H9 (cell line): Measurements from ENCODE around the gene LRRIQ4. TPM values are rescaled to one million over a fixed set of nuclear protein-coding genes. Genes with fewer than 3 reads are reported as not detected.

Experiments used
- DNase-seq: peaks from one replicate; pipeline ENCODE4 v3.0.0-alpha.2; 2017
- H2AFZ ChIP-seq: one replicate; pipeline ENCODE4 v1.6.1; 2013; ENCODE audit warnings: mild to moderate bottlenecking, low read length, control low read depth, moderate library complexity
- H2AK5ac ChIP-seq: 2 replicates; pipeline ENCODE4 v1.6.1; 2013; ENCODE audit warnings: low read length, control low read depth, mixed read lengths; ENCODE audit not compliant: insufficient read length
- H2BK120ac ChIP-seq: one replicate; pipeline ENCODE4 v1.6.1; 2013; ENCODE audit warnings: low read depth, mild to moderate bottlenecking, low read length, control low read depth, inconsistent platforms; ENCODE audit not compliant: poor library complexity, severe bottlenecking
- H2BK12ac ChIP-seq: 2 replicates; pipeline ENCODE4 v1.6.1; 2013; ENCODE audit warnings: low read length, control low read depth, mixed read lengths, low read depth; ENCODE audit not compliant: insufficient read length
- H2BK15ac ChIP-seq: 2 replicates; pipeline ENCODE4 v1.6.1; 2013; ENCODE audit warnings: low read depth, low read length, control low read depth
- H2BK20ac ChIP-seq: one replicate; pipeline ENCODE4 v1.6.1; 2013; ENCODE audit warnings: low read depth, mild to moderate bottlenecking, low read length, control low read depth, inconsistent platforms; ENCODE audit not compliant: poor library complexity, severe bottlenecking
- H2BK5ac ChIP-seq: 2 replicates; pipeline ENCODE4 v1.6.1; 2013; ENCODE audit warnings: low read length, control low read depth, mixed read lengths; ENCODE audit not compliant: insufficient read length
- H3K14ac ChIP-seq: 2 replicates; pipeline ENCODE4 v1.6.1; 2013; ENCODE audit warnings: low read length, control low read depth; ENCODE audit not compliant: insufficient read depth
- H3K18ac ChIP-seq: 2 replicates; pipeline ENCODE4 v1.6.1; 2013; ENCODE audit warnings: low read depth, mild to moderate bottlenecking, mixed read lengths, low read length, control low read depth; ENCODE audit not compliant: insufficient read length
- H3K23ac ChIP-seq: 2 replicates; pipeline ENCODE4 v1.6.1; 2013; ENCODE audit warnings: low read length, control low read depth, mixed read lengths, low read depth; ENCODE audit not compliant: insufficient read length
- H3K23me2 ChIP-seq: 2 replicates; pipeline ENCODE4 v1.6.1; 2013; ENCODE audit warnings: low read depth, mild to moderate bottlenecking, mixed read lengths, low read length, control low read depth; ENCODE audit not compliant: insufficient read length, poor library complexity, severe bottlenecking
- H3K27ac ChIP-seq: 2 replicates; pipeline ENCODE4 v1.5.1; 2013; ENCODE audit warnings: low read length, control low read depth, mixed read lengths, low read depth; ENCODE audit not compliant: insufficient read length
- H3K27me3 ChIP-seq: 2 replicates; pipeline ENCODE4 v1.6.1; 2013; ENCODE audit warnings: low read length, control low read depth, inconsistent platforms; ENCODE audit not compliant: insufficient read depth
- H3K4ac ChIP-seq: 2 replicates; pipeline ENCODE4 v1.6.1; 2013; ENCODE audit warnings: low read depth, mild to moderate bottlenecking, control low read depth, inconsistent platforms, low read length, moderate library complexity
- H3K4me1 ChIP-seq: 2 replicates; pipeline ENCODE4 v1.6.1; 2013; ENCODE audit warnings: low read length, control low read depth, inconsistent platforms; ENCODE audit not compliant: insufficient read depth
- H3K4me2 ChIP-seq: 2 replicates; pipeline ENCODE4 v1.6.1; 2013; ENCODE audit warnings: low read length, control low read depth, mixed read lengths; ENCODE audit not compliant: insufficient read length, insufficient read depth
- H3K56ac ChIP-seq: 2 replicates; pipeline ENCODE4 v1.6.1; 2013; ENCODE audit warnings: low read depth, mild to moderate bottlenecking, mixed read lengths, low read length, control low read depth; ENCODE audit not compliant: insufficient read length
- H3K79me1 ChIP-seq: 2 replicates; pipeline ENCODE4 v1.6.1; 2013; ENCODE audit warnings: low read depth, mild to moderate bottlenecking, moderate library complexity, low read length, control low read depth, inconsistent platforms; ENCODE audit not compliant: insufficient read depth, poor library complexity, severe bottlenecking
- H3K79me2 ChIP-seq: 2 replicates; pipeline ENCODE4 v1.6.1; 2013; ENCODE audit warnings: low read length, control low read depth, inconsistent platforms; ENCODE audit not compliant: insufficient read depth
- H3K9ac ChIP-seq: 2 replicates; pipeline ENCODE4 v1.6.1; 2013; ENCODE audit warnings: low read length, control low read depth, mixed read lengths; ENCODE audit not compliant: insufficient read length; ENCODE audit errors: extremely low read depth
- H3K9me3 ChIP-seq: one replicate; pipeline ENCODE4 v1.6.1; 2013; ENCODE audit warnings: low read depth, low read length, inconsistent platforms; ENCODE audit not compliant: control insufficient read depth
- H3T11ph ChIP-seq: one replicate; pipeline ENCODE4 v1.6.1; 2013; ENCODE audit warnings: mild to moderate bottlenecking, low read length, control low read depth, inconsistent platforms
- H4K20me1 ChIP-seq: one replicate; pipeline ENCODE4 v1.6.1; 2013; ENCODE audit not compliant: control insufficient read depth, insufficient read length, insufficient read depth
- H4K5ac ChIP-seq: 2 replicates; pipeline ENCODE4 v1.6.1; 2013; ENCODE audit warnings: low read depth, mild to moderate bottlenecking, mixed read lengths, low read length, control low read depth; ENCODE audit not compliant: insufficient read length
- H4K8ac ChIP-seq: replicated peaks from 2 replicates; pipeline ENCODE4 v1.6.1; 2013; ENCODE audit warnings: low read length, control low read depth, mixed read lengths, low read depth; ENCODE audit not compliant: insufficient read length
- H4K91ac ChIP-seq: 2 replicates; pipeline ENCODE4 v1.6.1; 2013; ENCODE audit warnings: low read depth, mild to moderate bottlenecking, moderate library complexity, mixed read lengths, low read length, control low read depth; ENCODE audit not compliant: insufficient read length
- H3K27ac Mint-ChIP-seq, 3 experiments: 2 replicates in 2 of 3; 3 replicates in 1 of 3; pipeline ENCODE4 v1.8.0; 2020 to 2021; ENCODE audit warnings: mixed read lengths in 3 of 3, mild to moderate bottlenecking in 1 of 3, moderate library complexity in 1 of 3
- H3K27me3 Mint-ChIP-seq: 2 replicates; pipeline ENCODE4 v1.8.0; 2021; ENCODE audit warnings: low read depth, mild to moderate bottlenecking, moderate library complexity, mixed read lengths
- H3K36me3 Mint-ChIP-seq, 3 experiments: 2 replicates in 2 of 3; 3 replicates in 1 of 3; pipeline ENCODE4 v1.8.0; 2020 to 2021; ENCODE audit warnings: low read depth in 3 of 3, mixed read lengths in 3 of 3; ENCODE audit not compliant: insufficient read depth in 1 of 3
- H3K4me1 Mint-ChIP-seq, 2 experiments: 2 replicates each; pipeline ENCODE4 v1.8.0; 2020; ENCODE audit warnings: mixed read lengths in 2 of 2
- H3K4me3 Mint-ChIP-seq, 2 experiments: 2 replicates in 1 of 2; 3 replicates in 1 of 2; pipeline ENCODE4 v1.8.0; 2020 to 2021; ENCODE audit warnings: mild to moderate bottlenecking in 2 of 2, mixed read lengths in 2 of 2, moderate library complexity in 1 of 2
- H3K9me3 Mint-ChIP-seq, 2 experiments: 2 replicates in 1 of 2; 3 replicates in 1 of 2; pipeline ENCODE4 v1.8.0; 2020; ENCODE audit warnings: mild to moderate bottlenecking in 2 of 2, mixed read lengths in 2 of 2, moderate library complexity in 1 of 2
- CTCF ChIP-seq: fragments of 200-600 bp; sonication (generic); conservative IDR thresholded peaks from 3 replicates; pipeline ENCODE4 v1.8.0; 2021; ENCODE audit warnings: antibody characterized with exemption, mild to moderate bottlenecking
- WGBS: extraction: QIAGEN DNeasy Blood & Tissue Kit; methylation state at CpG from one replicate; pipeline ENCODE4 v1.1.7; 2013; ENCODE audit warnings: missing lambda C conversion rate, low lambda C conversion rate, mixed read lengths; ENCODE audit not compliant: insufficient read length; ENCODE audit errors: extremely low coverage; 5-methylcytosine and 5-hydroxymethylcytosine counted together
- total RNA-seq: library from RNA; stranded (reverse); gene quantifications from 2 replicates; pipeline ENCODE4 v1.2.1, GENCODE V29; 2021

The LRRIQ4 gene
- total RNA-seq, 1 experiment from 2014 or later, result not detected

DNA sequence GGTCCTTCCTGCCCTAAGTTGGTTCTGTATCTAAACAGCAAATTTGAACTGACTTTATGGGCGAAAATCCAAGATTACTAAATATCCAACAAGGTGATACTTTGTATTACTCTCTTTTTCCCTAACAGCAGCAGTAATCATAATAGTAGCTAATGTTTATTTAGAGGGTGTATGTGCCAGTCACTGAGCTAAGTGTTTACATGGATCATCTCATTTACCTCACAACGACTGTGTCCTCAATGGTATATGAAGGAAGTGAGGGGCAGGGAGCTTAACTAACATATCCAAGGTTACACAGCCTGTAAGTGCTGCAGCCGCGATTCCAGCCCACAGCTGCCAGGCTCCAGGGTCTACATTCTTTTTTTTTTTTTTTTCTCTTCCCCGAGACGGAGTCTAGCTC lies 10.3 kb downstream of the LRRIQ4 start:
- Histone ChIP-seq H3K4ac (no peak overlapping the region), H3K23ac (no peak overlapping the region), H3K18ac (no peak overlapping the region), H3T11ph (no peak overlapping the region), H4K8ac (no peak overlapping the region), H3K4me1 (no peaks in the 10 kb centered on the region), H2BK15ac (no peak overlapping the region), H3K56ac (no peak overlapping the region), H4K20me1 (no peaks in the 10 kb centered on the region), H3K79me1 (no peaks in the 10 kb centered on the region), H2BK20ac (no peak overlapping the region), H2BK12ac (no peak overlapping the region), H2BK120ac (no peak overlapping the region), H4K5ac (no peak overlapping the region), H3K23me2 (no peaks in the 10 kb centered on the region), H4K91ac (no peak overlapping the region), H3K9me3 (no peaks in the 10 kb centered on the region), H3K14ac (no peak overlapping the region), H3K27me3 (no peaks in the 10 kb centered on the region), H3K9ac (no peak overlapping the region), H3K27ac (no peak overlapping the region), H2AK5ac (no peak overlapping the region), H2AFZ (no peak overlapping the region), H3K4me2 (no peak overlapping the region), H2BK5ac (no peak overlapping the region), H3K79me2 (no peaks in the 10 kb centered on the region)
- Mint-ChIP-seq H3K4me1 (peaks cover 0 to 4% of the 10 kb centered on the region in 2 experiments; a peak in 2 of 4 replicates), H3K9me3 (no peaks in the 10 kb centered on the region), H3K27ac (no peak overlapping the region; a peak in 1 of 7 replicates), H3K27me3 (no peaks in the 10 kb centered on the region; the same call in 1 of the 2 replicates), H3K36me3 (no peaks in the 10 kb centered on the region), H3K4me3 (no peak overlapping the region)
- WGBS, result no CpG with 5 or more reads among the region's 6 CpGs
- DNase-seq, result no peak
- no peak for TF ChIP-seq CTCF
